GM12878 (cell line): ENCODE results near the gene CCDC194. TPM values are rescaled to one million over a fixed set of nuclear protein-coding genes. Genes with fewer than 3 reads are reported as not detected.

ENCODE experiments used
- ATAC-seq: fragments of 200-7000 bp; cut with Tn5 transposase; 3 replicates; pipeline ENCODE4 v1.9.1; 2020; ENCODE audit warnings: mild to moderate bottlenecking, moderate library complexity
- BruUV-seq: library from RNA; stranded (reverse); fragments of 400-500 nt; replicated peaks from 2 replicates; lab custom pipeline; 2021; lab: Mats Ljungman, UMichigan
- CTCF ChIA-PET: fragments of 300-600 bp; sonication (Branson Sonifier 250); formaldehyde crosslinking; extraction: SDS; loops from one replicate; lab custom pipeline; 2021; ENCODE audit warnings: inconsistent platforms; lab: Yijun Ruan, JAX
- POLR2A ChIA-PET: fragments of 350-600 bp; formaldehyde crosslinking; extraction: SDS; loops from one replicate; lab custom pipeline; 2021; ENCODE audit warnings: inconsistent platforms; lab: Charles Lee
- RAD21 ChIA-PET: fragments of 300-600 bp; sonication (Branson Sonifier 250); formaldehyde crosslinking; loops from one replicate; lab custom pipeline; 2023; ENCODE audit warnings: antibody characterized with exemption; ENCODE audit not compliant: unreplicated experiment; lab: Charles Lee
- SMC1A ChIA-PET: fragments of 300-600 bp; sonication (Branson Sonifier 250); formaldehyde crosslinking; loops from one replicate; lab custom pipeline; 2023; ENCODE audit not compliant: unreplicated experiment, uncharacterized antibody; lab: Charles Lee
- DNase-seq: peaks from one replicate; pipeline ENCODE4 v3.0.0-alpha.2; 2011; ENCODE audit warnings: low read depth, low spot score
- FAIRE-seq: peaks from 3 replicates; lab custom pipeline; 2011; peaks lifted over from hg19 to GRCh38; lab: Jason Lieb, UNC
- H2AFZ ChIP-seq: 2 replicates; pipeline ENCODE4 v1.6.0; 2011; ENCODE audit warnings: low read depth, low read length, control low read depth; ENCODE audit not compliant: control insufficient read depth
- H3K27ac ChIP-seq: 2 replicates; pipeline ENCODE4 v1.5.1; 2011; ENCODE audit warnings: control low read depth; ENCODE audit not compliant: control insufficient read depth, insufficient read depth
- H3K27me3 ChIP-seq, 2 experiments: replicated peaks in 1 of 2; 2 replicates each; pipeline versions ENCODE4 v1.6.0 to v1.6.1; 2011; ENCODE audit warnings: low read length in 1 of 2; ENCODE audit not compliant: control insufficient read depth in 2 of 2, insufficient read depth in 2 of 2
- H3K36me3 ChIP-seq, 2 experiments: 2 replicates each; pipeline ENCODE4 v1.5.1; 2011; ENCODE audit warnings: low read length in 1 of 2; ENCODE audit not compliant: control insufficient read depth in 2 of 2, insufficient read depth in 2 of 2
- H3K4me1 ChIP-seq: 2 replicates; pipeline ENCODE4 v1.6.1; 2011; ENCODE audit warnings: mild to moderate bottlenecking, low read length, moderate library complexity, mixed read lengths; ENCODE audit not compliant: control insufficient read depth, insufficient read depth
- H3K4me2 ChIP-seq: 2 replicates; pipeline ENCODE4 v1.6.0; 2011; ENCODE audit warnings: control low read depth; ENCODE audit not compliant: control insufficient read depth, insufficient read depth
- H3K4me3 ChIP-seq: fragments of 200-600 bp; sonication (generic); 2 replicates; pipeline ENCODE4 v1.5.1; 2016
- H3K79me2 ChIP-seq: 2 replicates; pipeline ENCODE4 v1.6.0; 2011; ENCODE audit warnings: low read length; ENCODE audit not compliant: control insufficient read depth, insufficient read depth
- H3K9ac ChIP-seq: 2 replicates; pipeline ENCODE4 v1.8.0; 2011; ENCODE audit warnings: low read length, control low read depth, mixed read lengths; ENCODE audit not compliant: control insufficient read depth, insufficient read depth
- H3K9me3 ChIP-seq: replicated peaks from 3 replicates; pipeline ENCODE4 v1.5.1; 2011; ENCODE audit warnings: mild to moderate bottlenecking, low read length; ENCODE audit not compliant: control insufficient read depth, insufficient read depth
- H4K20me1 ChIP-seq: 2 replicates; pipeline ENCODE4 v1.6.0; 2011; ENCODE audit not compliant: control insufficient read depth, insufficient read depth
- CBFB ChIP-seq: IDR thresholded peaks from 2 replicates; pipeline ENCODE4 v1.6.1; 2016; ENCODE audit warnings: antibody characterized with exemption, low read depth
- SMC3 ChIP-seq: IDR thresholded peaks from 2 replicates; pipeline ENCODE4 v1.6.1; 2011; ENCODE audit warnings: low read length, improper control_type of control experiment, borderline replicate concordance
- YBX1 ChIP-seq: fragments of 450-650 bp; IDR thresholded peaks from 2 replicates; pipeline ENCODE4 v1.6.1; 2016; ENCODE audit warnings: antibody characterized with exemption
- WGBS: methylation state at CpG from one replicate; pipeline ENCODE4 v1.1.6; 2016; ENCODE audit warnings: low lambda C conversion rate; ENCODE audit not compliant: insufficient replicate concordance, insufficient coverage; ENCODE audit errors: missing lambda C conversion rate; 5-methylcytosine and 5-hydroxymethylcytosine counted together
- in situ Hi-C: fragments of 300-500 bp; cut with MboI; formaldehyde crosslinking; loops from 9 replicates; pipeline ENCODE4 v1.14.3; 2018; ENCODE audit warnings: mixed read lengths
- intact Hi-C: fragments of 100-400 bp; cut with micrococcal nuclease; formaldehyde crosslinking; loops from one replicate; pipeline ENCODE4 v1.14.2; 2022; ENCODE audit not compliant: unreplicated experiment
- polyA plus RNA-seq, 11 experiments: library from polyadenylated mRNA; depleted of rRNA in 4 of 11; unstranded in 6 of 11; stranded (reverse) in 5 of 11; fragments of >200 nt; fragmentation: Nextera tagmentation in 4 of 11; fragmentation: Illumina TruSeq in 1 of 11; extraction: Ambion mirVana in 4 of 11; extraction: Trizol in 1 of 11; gene quantifications; 1 replicate in 1 of 11; 2 replicates in 10 of 11; pipeline versions ENCODE4 v1.2.1 to v1.2.3, GENCODE V29; 2011 to 2016; ENCODE audit warnings: inconsistent platforms in 2 of 11, missing spikeins in 2 of 11, low read depth in 1 of 11
- total RNA-seq, 4 experiments: library from RNA; depleted of rRNA in 3 of 4; stranded (reverse); fragments of >200 nt in 3 of 4; fragmentation: Illumina TruSeq in 1 of 4; extraction: Trizol in 1 of 4; gene quantifications; 2 replicates each; pipeline versions ENCODE4 v1.2.1 to v1.2.3, GENCODE V29; 2013 to 2021
- TF ChIP-seq, protein P1 (sequence below): IDR thresholded peaks from 2 replicates; pipeline ENCODE4 v1.6.1; 2012; ENCODE audit warnings: improper control_type of control experiment, low read depth, low read length; ENCODE audit not compliant: insufficient replicate concordance

CCDC194 gene
- total and polyA plus RNA-seq, 10 of the 15 experiments (the other 5 are each of a cell fraction or from before 2014, with no cell fraction given), result 0.07 to 3.4 (median 0.97) TPM

DNA sequence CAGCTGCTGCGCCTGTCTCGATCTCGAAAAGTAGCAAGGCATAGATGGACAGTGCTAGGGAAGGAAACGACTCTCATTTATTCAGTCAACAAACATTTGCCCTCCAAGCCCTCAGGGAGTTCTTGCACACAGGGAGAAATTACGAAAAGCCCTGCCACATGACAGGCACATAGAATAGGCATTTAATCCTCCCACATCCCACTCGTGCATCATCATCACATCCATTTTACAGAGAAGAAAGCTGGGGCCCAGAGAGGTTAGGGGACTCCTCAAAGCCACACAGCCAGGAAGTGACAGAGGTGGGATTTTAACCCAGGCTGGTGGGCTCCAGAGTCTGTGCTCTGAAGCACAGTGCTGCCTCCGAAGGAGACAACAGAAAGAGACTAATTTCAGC lies 42.9 kb upstream of the CCDC194 start:
- Histone ChIP-seq H3K4me1 (no peaks in the 10 kb centered on the region), H3K36me3 (no peaks in the 10 kb centered on the region), H3K9me3 (no peaks in the 10 kb centered on the region; the same call in 2 of the 3 replicates), H3K27ac (no peak overlapping the region)
- ChIA-PET SMC1A (interaction anchor here (0.6 kb wide), 1 partner anchor 58 kb away, joined by 4 read pairs; no protein-coding TSS in a partner anchor), POLR2A (no interaction called here), RAD21 (no interaction called here), CTCF (interaction anchor here (0.9 kb wide), 1 partner anchor 9 kb away, joined by 3 read pairs; no protein-coding TSS in a partner anchor)
- ATAC-seq, result no peak
- TF ChIP-seq CBFB (no peak), YBX1 (no peak), SMC3 (no peak)
- TF ChIP-seq, protein P1, sequence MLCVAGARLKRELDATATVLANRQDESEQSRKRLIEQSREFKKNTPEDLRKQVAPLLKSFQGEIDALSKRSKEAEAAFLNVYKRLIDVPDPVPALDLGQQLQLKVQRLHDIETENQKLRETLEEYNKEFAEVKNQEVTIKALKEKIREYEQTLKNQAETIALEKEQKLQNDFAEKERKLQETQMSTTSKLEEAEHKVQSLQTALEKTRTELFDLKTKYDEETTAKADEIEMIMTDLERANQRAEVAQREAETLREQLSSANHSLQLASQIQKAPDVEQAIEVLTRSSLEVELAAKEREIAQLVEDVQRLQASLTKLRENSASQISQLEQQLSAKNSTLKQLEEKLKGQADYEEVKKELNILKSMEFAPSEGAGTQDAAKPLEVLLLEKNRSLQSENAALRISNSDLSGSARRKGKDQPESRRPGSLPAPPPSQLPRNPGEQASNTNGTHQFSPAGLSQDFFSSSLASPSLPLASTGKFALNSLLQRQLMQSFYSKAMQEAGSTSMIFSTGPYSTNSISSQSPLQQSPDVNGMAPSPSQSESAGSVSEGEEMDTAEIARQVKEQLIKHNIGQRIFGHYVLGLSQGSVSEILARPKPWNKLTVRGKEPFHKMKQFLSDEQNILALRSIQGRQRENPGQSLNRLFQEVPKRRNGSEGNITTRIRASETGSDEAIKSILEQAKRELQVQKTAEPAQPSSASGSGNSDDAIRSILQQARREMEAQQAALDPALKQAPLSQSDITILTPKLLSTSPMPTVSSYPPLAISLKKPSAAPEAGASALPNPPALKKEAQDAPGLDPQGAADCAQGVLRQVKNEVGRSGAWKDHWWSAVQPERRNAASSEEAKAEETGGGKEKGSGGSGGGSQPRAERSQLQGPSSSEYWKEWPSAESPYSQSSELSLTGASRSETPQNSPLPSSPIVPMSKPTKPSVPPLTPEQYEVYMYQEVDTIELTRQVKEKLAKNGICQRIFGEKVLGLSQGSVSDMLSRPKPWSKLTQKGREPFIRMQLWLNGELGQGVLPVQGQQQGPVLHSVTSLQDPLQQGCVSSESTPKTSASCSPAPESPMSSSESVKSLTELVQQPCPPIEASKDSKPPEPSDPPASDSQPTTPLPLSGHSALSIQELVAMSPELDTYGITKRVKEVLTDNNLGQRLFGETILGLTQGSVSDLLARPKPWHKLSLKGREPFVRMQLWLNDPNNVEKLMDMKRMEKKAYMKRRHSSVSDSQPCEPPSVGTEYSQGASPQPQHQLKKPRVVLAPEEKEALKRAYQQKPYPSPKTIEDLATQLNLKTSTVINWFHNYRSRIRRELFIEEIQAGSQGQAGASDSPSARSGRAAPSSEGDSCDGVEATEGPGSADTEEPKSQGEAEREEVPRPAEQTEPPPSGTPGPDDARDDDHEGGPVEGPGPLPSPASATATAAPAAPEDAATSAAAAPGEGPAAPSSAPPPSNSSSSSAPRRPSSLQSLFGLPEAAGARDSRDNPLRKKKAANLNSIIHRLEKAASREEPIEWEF, result no peak
- TF ChIP-seq, all 136 proteins: peak for 0
- Histone ChIP-seq H4K20me1 (no peaks in the 10 kb centered on the region), H3K27me3 (no peaks in the 10 kb centered on the region), H3K4me2 (no peak overlapping the region), H2AFZ (no peak overlapping the region), H3K79me2 (no peaks in the 10 kb centered on the region), H3K9ac (no peak overlapping the region), H3K4me3 (no peak overlapping the region)
- no TSS peak for BruUV-seq
- in situ Hi-C loops, result no loop called here
- DNase-seq (no peak), FAIRE-seq (no peak)
- 55% methylated on average over 7 of the region's 7 CpGs for WGBS
- intact Hi-C loops, result no loop called here
